Right lobe of liver (tissue), 4 donors: Measurements from ENCODE around the gene RUFY4.

ENCODE experiments used
- POLR2A ChIP-seq: fragments of 450-650 bp; IDR thresholded peaks from one replicate; pipeline ENCODE4 v1.6.1; 2017; ENCODE audit warnings: antibody characterized with exemption, mild to moderate bottlenecking
- TF ChIP-seq, protein P1 (sequence below), 4 donors: fragments of 200-600 bp in 3 of 4; fragments of 450-650 bp in 1 of 4; IDR thresholded peaks; one replicate each; pipeline versions ENCODE4 v1.5.1 to v1.8.0; 2016 to 2022; ENCODE audit warnings: antibody characterized with exemption in 4 of 4, mild to moderate bottlenecking in 2 of 4
- donor health status: DM: no; HTN: no; CAD: no.
- donor health status: DM: no; HTN: no; CAD: no.
- donor health status: DM: no; HTN: yes; CAD: no.

DNA sequence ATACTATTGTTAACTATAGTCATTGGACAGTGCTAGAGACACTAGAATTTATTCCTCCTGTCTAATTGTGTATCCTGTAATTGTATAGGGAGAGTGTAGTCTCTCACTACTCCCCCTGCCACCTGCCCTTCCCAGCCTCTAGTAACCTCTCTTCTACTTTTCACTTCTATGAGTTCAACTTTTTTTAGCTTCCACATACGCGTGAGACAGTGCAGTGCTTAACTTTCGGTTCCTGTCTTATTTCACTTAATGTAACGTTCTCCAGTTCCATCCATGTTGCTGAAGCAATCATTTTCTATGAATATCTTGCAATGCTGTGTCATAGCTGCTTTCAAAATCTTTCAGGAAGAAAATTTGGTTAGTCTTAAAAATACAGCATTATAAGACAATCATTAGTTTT lies 22.8 kb upstream of the RUFY4 start:
- TF ChIP-seq, protein P1, sequence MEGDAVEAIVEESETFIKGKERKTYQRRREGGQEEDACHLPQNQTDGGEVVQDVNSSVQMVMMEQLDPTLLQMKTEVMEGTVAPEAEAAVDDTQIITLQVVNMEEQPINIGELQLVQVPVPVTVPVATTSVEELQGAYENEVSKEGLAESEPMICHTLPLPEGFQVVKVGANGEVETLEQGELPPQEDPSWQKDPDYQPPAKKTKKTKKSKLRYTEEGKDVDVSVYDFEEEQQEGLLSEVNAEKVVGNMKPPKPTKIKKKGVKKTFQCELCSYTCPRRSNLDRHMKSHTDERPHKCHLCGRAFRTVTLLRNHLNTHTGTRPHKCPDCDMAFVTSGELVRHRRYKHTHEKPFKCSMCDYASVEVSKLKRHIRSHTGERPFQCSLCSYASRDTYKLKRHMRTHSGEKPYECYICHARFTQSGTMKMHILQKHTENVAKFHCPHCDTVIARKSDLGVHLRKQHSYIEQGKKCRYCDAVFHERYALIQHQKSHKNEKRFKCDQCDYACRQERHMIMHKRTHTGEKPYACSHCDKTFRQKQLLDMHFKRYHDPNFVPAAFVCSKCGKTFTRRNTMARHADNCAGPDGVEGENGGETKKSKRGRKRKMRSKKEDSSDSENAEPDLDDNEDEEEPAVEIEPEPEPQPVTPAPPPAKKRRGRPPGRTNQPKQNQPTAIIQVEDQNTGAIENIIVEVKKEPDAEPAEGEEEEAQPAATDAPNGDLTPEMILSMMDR (IDR thresholded peaks at IDR 0.05): no peak
- no peak for TF ChIP-seq POLR2A
